Measurements from ENCODE around the gene ABCC9.
"Not testable (repeated sequence)": the region's sequence is repeated elsewhere in the genome, so short reads cannot be mapped to it uniquely, and the experiment has no call there.

Gene ABCC9

DNA sequence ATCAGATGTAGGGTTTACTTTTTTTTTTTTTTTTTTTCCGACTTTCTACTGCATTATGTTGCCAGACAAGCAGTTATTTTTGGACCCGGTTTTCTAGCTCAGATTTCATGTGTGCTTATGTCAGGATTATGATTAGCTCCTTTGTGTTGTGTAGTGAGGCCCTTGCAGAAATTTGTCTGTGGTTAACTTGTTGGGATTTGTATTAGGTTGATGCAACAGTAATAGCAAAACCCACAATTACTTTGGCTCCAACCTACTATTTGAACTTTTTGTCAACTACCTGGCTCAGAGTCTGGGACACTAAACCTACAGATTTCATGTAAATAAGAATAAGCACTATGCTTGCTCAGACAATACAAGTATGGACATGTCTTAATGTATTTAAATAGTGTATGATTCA is 122.6 kb downstream of the ABCC9 start:
- H3K27ac ChIP-seq = no peak overlapping the region
- TF ChIP-seq ZFX (IDR thresholded peaks at IDR 0.05) = no peak

DNA sequence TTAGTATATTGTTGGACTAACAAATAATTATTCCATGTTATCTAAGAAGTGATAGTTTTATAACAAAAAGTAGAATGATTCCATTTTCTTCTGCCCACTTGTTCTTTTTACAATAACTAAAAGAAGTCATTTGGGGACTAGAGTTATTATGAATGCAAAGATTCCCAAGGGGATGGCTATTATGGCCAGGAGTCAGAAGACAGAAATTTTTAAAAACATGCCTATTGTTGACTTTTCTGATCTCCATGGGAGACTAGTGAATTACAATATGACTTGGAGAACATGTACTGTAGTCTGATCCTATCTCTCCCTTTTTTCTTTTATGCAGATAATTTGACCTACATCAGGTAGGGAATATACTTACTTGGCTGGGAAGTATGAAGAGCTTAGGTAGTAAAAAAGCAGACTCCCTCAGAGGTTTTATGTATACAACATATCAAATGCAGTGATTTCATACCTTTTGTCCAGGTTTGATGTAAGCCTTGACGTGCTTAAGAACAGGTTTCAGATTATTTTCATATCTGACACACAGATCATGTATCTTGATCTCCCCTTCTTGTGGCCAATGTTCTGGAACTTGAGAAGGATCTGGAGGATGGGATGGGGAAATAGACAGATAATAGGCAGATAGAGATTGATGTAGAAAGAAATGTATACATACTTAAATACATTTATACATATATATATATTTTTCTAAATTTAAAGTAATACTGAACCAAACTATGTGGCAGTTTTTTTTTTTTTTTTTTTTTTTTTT is 125.7 kb downstream of the ABCC9 start:
- TF ChIP-seq, protein P1, sequence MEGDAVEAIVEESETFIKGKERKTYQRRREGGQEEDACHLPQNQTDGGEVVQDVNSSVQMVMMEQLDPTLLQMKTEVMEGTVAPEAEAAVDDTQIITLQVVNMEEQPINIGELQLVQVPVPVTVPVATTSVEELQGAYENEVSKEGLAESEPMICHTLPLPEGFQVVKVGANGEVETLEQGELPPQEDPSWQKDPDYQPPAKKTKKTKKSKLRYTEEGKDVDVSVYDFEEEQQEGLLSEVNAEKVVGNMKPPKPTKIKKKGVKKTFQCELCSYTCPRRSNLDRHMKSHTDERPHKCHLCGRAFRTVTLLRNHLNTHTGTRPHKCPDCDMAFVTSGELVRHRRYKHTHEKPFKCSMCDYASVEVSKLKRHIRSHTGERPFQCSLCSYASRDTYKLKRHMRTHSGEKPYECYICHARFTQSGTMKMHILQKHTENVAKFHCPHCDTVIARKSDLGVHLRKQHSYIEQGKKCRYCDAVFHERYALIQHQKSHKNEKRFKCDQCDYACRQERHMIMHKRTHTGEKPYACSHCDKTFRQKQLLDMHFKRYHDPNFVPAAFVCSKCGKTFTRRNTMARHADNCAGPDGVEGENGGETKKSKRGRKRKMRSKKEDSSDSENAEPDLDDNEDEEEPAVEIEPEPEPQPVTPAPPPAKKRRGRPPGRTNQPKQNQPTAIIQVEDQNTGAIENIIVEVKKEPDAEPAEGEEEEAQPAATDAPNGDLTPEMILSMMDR (conservative IDR thresholded peaks at IDR 0.05) = no peak
- TF ChIP-seq ZFX (IDR thresholded peaks at IDR 0.05) = no peak
- no peak overlapping the region for H3K27ac ChIP-seq

DNA sequence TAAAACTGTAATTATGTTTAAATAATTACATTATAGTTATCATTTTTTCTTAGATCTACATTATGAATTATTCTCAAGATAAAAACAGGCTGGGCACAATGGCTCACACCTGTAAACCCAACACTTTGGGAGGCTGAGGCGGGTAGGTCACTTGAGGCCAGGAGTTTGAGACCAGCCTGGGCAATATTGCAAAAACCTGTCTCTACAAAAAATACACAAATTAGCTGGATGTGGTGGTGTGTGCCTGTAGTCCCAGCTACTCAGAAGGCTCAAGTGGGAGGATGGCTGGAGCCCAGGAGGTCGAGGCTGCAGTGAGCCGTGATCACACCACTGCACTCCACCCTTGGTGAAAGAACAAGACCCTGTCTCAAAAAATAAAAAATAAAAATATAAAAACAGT is 126.4 kb downstream of the ABCC9 start:
- TF ChIP-seq, protein P1 (conservative IDR thresholded peaks at IDR 0.05) = no peak
- TF ChIP-seq ZFX (IDR thresholded peaks at IDR 0.05) = no peak
- H3K27ac ChIP-seq = no peak overlapping the region

DNA sequence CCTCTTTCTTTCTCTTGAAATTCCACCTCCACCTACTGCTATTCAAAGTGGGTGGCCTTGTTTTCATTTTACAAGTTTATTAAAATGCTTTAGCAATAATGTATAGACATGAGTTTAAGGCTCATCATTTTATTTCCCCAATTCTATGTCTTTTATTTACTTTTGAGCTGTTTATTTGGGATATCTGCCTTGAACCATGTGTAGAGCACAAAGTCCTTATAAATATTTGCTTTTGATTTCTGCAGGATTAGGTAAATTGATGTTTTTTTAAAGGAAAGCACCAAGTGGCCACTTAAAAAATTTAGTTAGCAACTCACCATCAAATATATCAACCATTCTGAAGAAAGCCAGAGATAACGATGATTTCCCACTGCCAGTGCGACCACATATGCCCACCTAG is 126.9 kb downstream of the ABCC9 start:
- no peak for TF ChIP-seq ZFX (IDR thresholded peaks at IDR 0.05)
- TF ChIP-seq, protein P1 (conservative IDR thresholded peaks at IDR 0.05) = no peak

DNA sequence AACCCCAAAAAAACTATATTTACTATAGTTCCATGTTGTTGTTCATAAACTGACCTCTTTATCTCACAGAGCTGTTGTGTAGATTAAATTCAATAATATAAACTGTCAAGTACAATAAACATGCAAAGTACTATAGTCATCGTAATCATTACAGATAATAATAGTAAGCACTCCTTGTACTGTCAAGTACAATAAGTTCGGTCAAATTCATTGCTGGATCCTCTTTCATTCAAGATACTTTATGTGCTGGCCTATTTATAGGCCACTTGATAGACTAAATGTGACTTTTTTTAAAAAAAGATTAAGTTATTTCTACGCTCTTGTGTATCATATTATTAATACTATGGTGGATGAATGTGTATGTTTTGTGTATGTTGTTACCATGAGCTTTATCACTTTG is 127.5 kb downstream of the ABCC9 start:
- H3K27ac ChIP-seq = no peak overlapping the region
- TF ChIP-seq, protein P1 (conservative IDR thresholded peaks at IDR 0.05) = no peak
- no peak for TF ChIP-seq ZFX (IDR thresholded peaks at IDR 0.05)

More for the DNA sequence above, 126.9 kb downstream of the ABCC9 start:
- no peak overlapping the region for H3K27ac ChIP-seq

DNA sequence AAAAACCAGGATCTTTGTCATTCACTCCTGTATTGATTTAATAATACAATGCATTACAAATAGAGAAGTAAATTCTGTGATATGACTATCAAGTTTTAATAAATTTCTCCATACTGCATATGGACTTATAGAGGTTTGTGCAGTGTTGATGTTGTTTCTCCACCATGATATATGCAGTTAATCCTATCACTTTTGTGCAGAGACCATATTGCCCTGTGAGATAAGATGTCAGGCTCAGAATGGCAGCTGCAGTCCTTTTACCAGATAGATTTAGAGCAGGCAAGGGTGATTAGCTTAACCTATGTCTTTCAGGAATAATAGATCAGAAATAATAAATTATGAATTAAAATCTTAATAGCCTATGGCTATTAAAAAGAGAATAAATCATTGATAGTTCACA is 128.1 kb downstream of the ABCC9 start:
- H3K27ac ChIP-seq = no peak overlapping the region
- no peak for TF ChIP-seq ZFX (IDR thresholded peaks at IDR 0.05)
- TF ChIP-seq, protein P1 (conservative IDR thresholded peaks at IDR 0.05) = no peak

DNA sequence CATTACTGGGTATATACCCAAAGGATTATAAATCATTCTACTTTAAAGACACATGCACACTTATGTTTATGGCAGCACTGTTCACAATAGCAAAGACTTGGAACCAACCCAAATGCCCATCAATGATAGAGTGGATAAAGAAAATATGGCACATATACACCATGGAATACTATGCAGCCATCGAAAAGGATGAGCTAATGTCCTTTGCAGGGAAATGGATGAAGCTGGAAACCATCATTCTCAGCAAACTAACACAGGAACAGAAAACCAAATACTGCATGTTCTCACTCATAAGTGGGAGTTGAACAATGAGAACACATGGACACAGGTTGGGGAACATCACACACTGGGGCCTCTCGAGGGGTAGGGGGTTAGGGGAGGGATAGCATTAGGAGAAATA is 128.9 kb downstream of the ABCC9 start:
- not testable (repeated sequence) for H3K27ac ChIP-seq

DNA sequence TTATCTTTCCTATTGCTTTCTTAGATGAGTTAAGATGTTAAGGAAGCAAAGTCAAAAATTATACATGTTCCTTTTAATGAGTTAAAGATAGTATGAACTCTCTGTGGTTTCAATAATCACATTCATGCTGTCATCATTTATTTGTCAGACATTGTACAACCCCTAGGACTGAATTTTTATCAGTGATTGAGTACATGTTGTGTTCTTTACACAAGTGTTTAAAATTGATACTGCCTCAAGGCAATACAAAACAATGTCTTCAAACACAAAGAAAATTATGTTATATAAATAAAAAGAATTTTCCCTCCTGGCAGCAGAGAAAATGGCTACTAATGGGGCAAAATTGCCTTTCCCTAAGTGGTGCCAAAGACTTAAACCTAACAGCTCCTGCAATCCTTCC is 132.1 kb downstream of the ABCC9 start:
- TF ChIP-seq ZFX (IDR thresholded peaks at IDR 0.05) = no peak
- TF ChIP-seq, protein P1 (conservative IDR thresholded peaks at IDR 0.05) = no peak

More for the DNA sequence above, 132.1 kb downstream of the ABCC9 start:
- H3K27ac ChIP-seq = no peak overlapping the region

Measured in C4-2B (cell line).